ENCODE measurements around the gene CD19.
"Not testable (repeated sequence)": the region's sequence is repeated elsewhere in the genome, so short reads cannot be mapped to it uniquely, and the experiment has no call there.

CD19 gene

DNA sequence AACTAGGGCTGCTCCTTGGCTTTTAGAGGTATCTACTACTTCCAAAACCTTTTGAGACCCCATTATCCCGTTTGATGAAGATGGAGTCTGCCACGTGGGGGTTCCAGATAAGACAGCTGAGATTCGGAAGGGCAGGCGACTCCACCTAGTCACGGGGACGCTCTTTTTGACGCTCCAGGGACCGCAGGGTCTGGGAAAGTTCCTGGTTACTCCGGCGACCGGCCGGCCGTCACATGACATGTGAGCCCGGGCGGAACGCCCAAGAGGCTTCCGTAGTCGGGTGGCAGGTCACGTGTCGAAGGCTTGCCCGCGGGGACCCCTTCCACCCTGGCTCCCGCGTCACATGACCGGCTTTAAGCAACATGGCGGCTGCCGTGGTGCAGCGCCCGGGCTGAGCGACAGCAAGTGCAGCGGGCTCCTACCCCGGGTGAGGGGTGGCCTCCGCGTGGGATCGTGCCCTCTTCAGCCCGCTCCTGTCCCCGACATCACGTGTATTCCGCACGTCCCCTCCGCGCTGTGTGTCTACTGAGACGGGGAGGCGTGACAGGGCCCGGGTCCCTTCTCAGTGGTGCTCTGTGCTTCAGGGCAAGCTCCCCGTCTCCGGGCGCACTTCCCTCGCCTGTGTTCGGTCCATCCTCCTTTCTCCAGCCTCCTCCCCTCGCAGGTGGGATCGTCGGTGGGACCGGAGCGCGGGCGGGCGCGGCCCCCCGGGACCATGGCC is 42.8 kb downstream of the CD19 start, which contains the start of gene SPNS1:
TSS of gene SPNS1 (plus strand) at position 342 of the 721 bp plus-strand sequence. CDS start at position 716, 374 bp downstream.
- Histone ChIP-seq H3K36me3 (ENCODE audit: insufficient read depth, low read length) (peaks cover 9% of the 10 kb centered on the region), H3K9me3 (replicated peaks; ENCODE audit: low read length) (no peaks in the 10 kb centered on the region), H3K9ac (ENCODE audit: low read depth, low read length) (peak within 1 kb of the TSS; percentile 95), H3K27me3 (ENCODE audit: control insufficient read depth, insufficient read depth, low read length) (no peaks in the 10 kb centered on the region), H3K4me3 (ENCODE audit: low read length) (peak within 1 kb of the TSS; percentile 84), H3K4me1 (ENCODE audit: control insufficient read depth, insufficient read depth, low read length) (peaks cover 13% of the 10 kb centered on the region), H3K4me2 (ENCODE audit: low read length) (peak within 1 kb of the TSS; percentile 94)

DNA sequence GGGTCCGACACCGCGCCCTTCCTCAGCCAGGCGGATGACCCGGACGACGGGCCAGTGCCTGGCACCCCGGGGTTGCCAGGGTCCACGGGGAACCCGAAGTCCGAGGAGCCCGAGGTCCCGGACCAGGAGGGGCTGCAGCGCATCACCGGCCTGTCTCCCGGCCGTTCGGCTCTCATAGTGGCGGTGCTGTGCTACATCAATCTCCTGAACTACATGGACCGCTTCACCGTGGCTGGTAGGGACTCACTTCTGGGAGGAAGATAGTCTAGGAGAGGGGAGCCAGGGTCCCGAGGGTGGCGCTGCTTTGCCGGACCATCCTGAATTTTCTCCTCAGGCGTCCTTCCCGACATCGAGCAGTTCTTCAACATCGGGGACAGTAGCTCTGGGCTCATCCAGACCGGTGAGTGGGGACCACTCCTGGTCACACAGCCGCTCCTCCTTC is 43.4 kb downstream of the CD19 start:
- Histone ChIP-seq H3K27me3 (ENCODE audit: control insufficient read depth, insufficient read depth, low read length) (no peaks in the 10 kb centered on the region), H3K9ac (ENCODE audit: low read depth, low read length) (peak overlapping the region; percentile 95), H3K4me2 (ENCODE audit: low read length) (peak overlapping the region; percentile 94), H3K9me3 (replicated peaks; ENCODE audit: low read length) (no peaks in the 10 kb centered on the region), H3K4me1 (ENCODE audit: control insufficient read depth, insufficient read depth, low read length) (peaks cover 13% of the 10 kb centered on the region), H3K36me3 (ENCODE audit: insufficient read depth, low read length) (peaks cover 9% of the 10 kb centered on the region), H3K4me3 (ENCODE audit: low read length) (peak overlapping the region; percentile 84)

DNA sequence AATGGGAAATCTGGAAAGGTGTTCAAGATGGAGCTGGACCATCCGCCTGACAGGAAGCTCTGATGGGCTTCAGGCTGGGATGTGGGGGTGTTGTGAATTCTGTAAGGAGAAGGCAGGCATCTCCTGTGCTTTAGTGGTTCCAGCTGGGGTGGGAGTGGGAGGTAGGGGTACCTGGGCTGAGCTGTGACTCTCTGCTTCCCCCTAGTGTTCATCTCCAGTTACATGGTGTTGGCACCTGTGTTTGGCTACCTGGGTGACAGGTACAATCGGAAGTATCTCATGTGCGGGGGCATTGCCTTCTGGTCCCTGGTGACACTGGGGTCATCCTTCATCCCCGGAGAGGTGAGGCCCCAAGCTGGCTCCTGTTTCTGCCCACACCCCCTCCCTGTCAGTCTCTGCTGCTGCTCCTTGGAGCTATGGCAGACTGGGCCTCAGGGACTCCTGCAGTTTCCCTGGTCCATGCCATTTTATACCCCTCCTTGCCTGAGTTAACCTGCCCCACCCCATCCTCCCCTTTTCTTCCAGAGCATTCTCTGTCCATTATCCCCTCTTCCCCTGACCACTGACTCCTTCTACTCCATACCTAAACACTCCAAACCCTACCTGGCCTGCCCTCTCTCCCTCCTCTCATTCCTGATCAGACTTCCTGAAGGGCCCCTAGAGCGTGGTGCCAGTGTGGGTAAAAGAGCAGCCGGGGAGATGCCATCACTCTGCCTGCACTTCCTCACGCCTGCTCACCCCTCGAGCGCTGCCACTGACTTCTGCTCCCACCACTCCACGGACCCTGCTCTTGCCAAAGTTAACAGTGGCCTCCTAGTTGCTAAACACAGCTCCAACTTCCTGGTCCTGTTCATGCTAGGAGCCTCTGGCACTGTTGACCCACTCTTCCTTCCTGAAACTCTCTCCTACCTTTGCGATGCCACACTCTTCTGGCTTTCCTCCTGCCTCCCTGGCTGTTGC is 46.2 kb downstream of the CD19 start:
- Histone ChIP-seq H3K9me3 (replicated peaks; ENCODE audit: low read length) (peaks cover 4% of the 10 kb centered on the region), H3K9ac (ENCODE audit: low read depth, low read length) (no peak overlapping the region), H3K4me1 (ENCODE audit: control insufficient read depth, insufficient read depth, low read length) (peaks cover 13% of the 10 kb centered on the region), H3K4me3 (ENCODE audit: low read length) (no peak overlapping the region), H3K27me3 (ENCODE audit: control insufficient read depth, insufficient read depth, low read length) (no peaks in the 10 kb centered on the region), H3K36me3 (ENCODE audit: insufficient read depth, low read length) (peaks cover 33% of the 10 kb centered on the region), H3K4me2 (ENCODE audit: low read length) (no peak overlapping the region)

- H3K9ac ChIP-seq (ENCODE audit: low read depth, low read length); H3K9me3 ChIP-seq (replicated peaks; ENCODE audit: low read length); H3K4me2 ChIP-seq (ENCODE audit: low read length); H3K4me3 ChIP-seq (ENCODE audit: low read length); H3K27me3 ChIP-seq (ENCODE audit: control insufficient read depth, insufficient read depth, low read length): not testable (repeated sequence)
- peaks cover 48% of the 10 kb centered on the region for H3K36me3 ChIP-seq (ENCODE audit: insufficient read depth, low read length)
- peaks cover 13% of the 10 kb centered on the region for H3K4me1 ChIP-seq (ENCODE audit: control insufficient read depth, insufficient read depth, low read length)
These were observed 48.6 kb downstream of the CD19 start for GRCh38 chr16:28980330-28980729.

DNA sequence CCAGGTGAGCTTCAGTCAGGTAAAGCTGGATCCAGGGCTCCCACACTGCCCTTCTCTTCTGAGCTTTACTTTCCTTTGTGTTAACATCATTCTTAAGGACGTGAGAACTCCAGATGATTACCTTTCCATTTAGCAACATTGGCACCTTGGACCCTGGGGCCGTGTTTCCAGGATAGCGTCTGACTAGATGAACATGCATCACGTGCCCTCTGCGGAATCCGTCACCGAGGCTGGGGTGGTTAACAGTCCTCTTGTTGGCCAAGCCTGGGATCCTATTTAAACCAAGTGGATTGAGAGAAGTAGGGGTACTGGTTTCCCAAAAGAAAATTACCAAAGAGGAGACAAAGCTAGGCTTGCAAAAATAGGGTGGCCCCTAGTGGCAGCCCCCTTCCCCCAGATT is 49.2 kb downstream of the CD19 start:
- Histone ChIP-seq H3K36me3 (ENCODE audit: insufficient read depth, low read length) (peaks cover 54% of the 10 kb centered on the region), H3K9me3 (replicated peaks; ENCODE audit: low read length) (peaks cover 4% of the 10 kb centered on the region), H3K9ac (ENCODE audit: low read depth, low read length) (no peak overlapping the region), H3K4me1 (ENCODE audit: control insufficient read depth, insufficient read depth, low read length) (peaks cover 7% of the 10 kb centered on the region), H3K4me2 (ENCODE audit: low read length) (no peak overlapping the region), H3K27me3 (ENCODE audit: control insufficient read depth, insufficient read depth, low read length) (no peaks in the 10 kb centered on the region), H3K4me3 (ENCODE audit: low read length) (no peak overlapping the region)

- Histone ChIP-seq H3K4me2 (ENCODE audit: low read length) (no peak overlapping the region), H3K36me3 (ENCODE audit: insufficient read depth, low read length) (peaks cover 58% of the 10 kb centered on the region), H3K9me3 (replicated peaks; ENCODE audit: low read length) (peaks cover 4% of the 10 kb centered on the region), H3K4me3 (ENCODE audit: low read length) (no peak overlapping the region), H3K9ac (ENCODE audit: low read depth, low read length) (no peak overlapping the region), H3K27me3 (ENCODE audit: control insufficient read depth, insufficient read depth, low read length) (no peaks in the 10 kb centered on the region), H3K4me1 (ENCODE audit: control insufficient read depth, insufficient read depth, low read length) (peaks cover 1% of the 10 kb centered on the region)
These were observed 49.7 kb downstream of the CD19 start for GRCh38 chr16:28981517-28981916.

DNA sequence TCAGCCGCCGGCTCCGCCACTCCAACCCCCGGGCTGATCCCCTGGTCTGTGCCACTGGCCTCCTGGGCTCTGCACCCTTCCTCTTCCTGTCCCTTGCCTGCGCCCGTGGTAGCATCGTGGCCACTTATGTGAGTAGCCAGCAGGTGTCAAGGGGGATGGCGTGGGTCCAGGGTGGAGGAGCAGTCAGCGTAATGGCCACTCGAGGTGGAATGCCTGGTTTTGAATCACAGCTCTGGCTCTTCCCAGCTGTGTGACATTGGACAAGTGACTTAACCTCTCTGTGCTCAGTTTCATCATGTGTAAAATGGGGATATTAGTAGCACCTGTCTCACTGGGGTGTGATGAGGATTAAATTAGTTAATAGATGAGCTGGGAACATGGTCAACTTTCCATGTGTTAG is 50.6 kb downstream of the CD19 start:
- H3K36me3 ChIP-seq (ENCODE audit: insufficient read depth, low read length) = peaks cover 66% of the 10 kb centered on the region
- no peaks in the 10 kb centered on the region for H3K27me3 ChIP-seq (ENCODE audit: control insufficient read depth, insufficient read depth, low read length)
- no peak overlapping the region for H3K4me2 ChIP-seq (ENCODE audit: low read length)
- peaks cover 4% of the 10 kb centered on the region for H3K9me3 ChIP-seq (replicated peaks; ENCODE audit: low read length)
- H3K9ac ChIP-seq (ENCODE audit: low read depth, low read length) = no peak overlapping the region
- H3K4me1 ChIP-seq (ENCODE audit: control insufficient read depth, insufficient read depth, low read length) = no peaks in the 10 kb centered on the region
- H3K4me3 ChIP-seq (ENCODE audit: low read length) = no peak overlapping the region

DNA sequence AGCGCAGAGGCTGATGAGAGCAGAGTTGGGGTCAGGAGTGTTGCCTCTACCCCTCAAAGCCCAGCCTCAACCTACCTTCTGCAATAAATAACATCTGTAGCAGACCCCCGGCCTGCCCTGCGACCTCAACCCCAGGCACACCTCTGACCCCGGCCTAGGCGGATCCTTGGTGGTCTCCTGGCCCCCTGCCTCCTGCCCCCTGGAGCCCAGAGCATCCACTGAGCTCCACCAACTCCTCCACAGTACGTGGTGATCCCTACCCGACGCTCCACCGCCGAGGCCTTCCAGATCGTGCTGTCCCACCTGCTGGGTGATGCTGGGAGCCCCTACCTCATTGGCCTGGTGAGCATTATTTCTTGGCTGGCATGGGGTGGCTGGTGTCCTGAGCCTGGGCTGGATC is 51.2 kb downstream of the CD19 start:
- H3K27me3 ChIP-seq (ENCODE audit: control insufficient read depth, insufficient read depth, low read length) = no peaks in the 10 kb centered on the region
- peaks cover 70% of the 10 kb centered on the region for H3K36me3 ChIP-seq (ENCODE audit: insufficient read depth, low read length)
- H3K4me3 ChIP-seq (ENCODE audit: low read length) = no peak overlapping the region
- no peak overlapping the region for H3K4me2 ChIP-seq (ENCODE audit: low read length)
- H3K9ac ChIP-seq (ENCODE audit: low read depth, low read length) = no peak overlapping the region
- H3K4me1 ChIP-seq (ENCODE audit: control insufficient read depth, insufficient read depth, low read length) = no peaks in the 10 kb centered on the region
- H3K9me3 ChIP-seq (replicated peaks; ENCODE audit: low read length) = peaks cover 4% of the 10 kb centered on the region

DNA sequence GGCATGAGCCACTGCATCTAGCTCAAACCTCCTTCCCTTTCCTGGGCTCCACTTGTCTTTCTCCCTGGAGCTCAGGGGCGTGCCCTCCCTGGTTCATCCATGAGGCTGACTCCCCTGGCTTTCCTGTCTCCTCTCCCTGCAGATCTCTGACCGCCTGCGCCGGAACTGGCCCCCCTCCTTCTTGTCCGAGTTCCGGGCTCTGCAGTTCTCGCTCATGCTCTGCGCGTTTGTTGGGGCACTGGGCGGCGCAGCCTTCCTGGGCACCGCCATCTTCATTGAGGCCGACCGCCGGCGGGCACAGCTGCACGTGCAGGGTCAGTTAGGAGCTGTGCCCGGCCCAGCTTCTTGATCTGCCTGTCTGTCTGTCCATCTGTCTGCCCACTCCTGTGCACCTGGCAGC is 51.9 kb downstream of the CD19 start:
- Histone ChIP-seq H3K36me3 (ENCODE audit: insufficient read depth, low read length) (peaks cover 73% of the 10 kb centered on the region), H3K4me3 (ENCODE audit: low read length) (no peak overlapping the region), H3K4me1 (ENCODE audit: control insufficient read depth, insufficient read depth, low read length) (no peaks in the 10 kb centered on the region), H3K9me3 (replicated peaks; ENCODE audit: low read length) (peaks cover 4% of the 10 kb centered on the region), H3K27me3 (ENCODE audit: control insufficient read depth, insufficient read depth, low read length) (no peaks in the 10 kb centered on the region), H3K4me2 (ENCODE audit: low read length) (no peak overlapping the region), H3K9ac (ENCODE audit: low read depth, low read length) (no peak overlapping the region)

DNA sequence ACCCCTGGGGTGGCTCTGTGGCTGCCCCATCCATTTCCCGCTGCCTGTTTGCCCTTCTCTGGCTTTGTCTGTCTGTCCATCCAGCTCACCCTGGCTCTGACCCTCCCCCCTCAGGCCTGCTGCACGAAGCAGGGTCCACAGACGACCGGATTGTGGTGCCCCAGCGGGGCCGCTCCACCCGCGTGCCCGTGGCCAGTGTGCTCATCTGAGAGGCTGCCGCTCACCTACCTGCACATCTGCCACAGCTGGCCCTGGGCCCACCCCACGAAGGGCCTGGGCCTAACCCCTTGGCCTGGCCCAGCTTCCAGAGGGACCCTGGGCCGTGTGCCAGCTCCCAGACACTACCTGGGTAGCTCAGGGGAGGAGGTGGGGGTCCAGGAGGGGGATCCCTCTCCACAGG is 52.3 kb downstream of the CD19 start:
- Histone ChIP-seq H3K36me3 (ENCODE audit: insufficient read depth, low read length) (peaks cover 69% of the 10 kb centered on the region), H3K4me3 (ENCODE audit: low read length) (no peak overlapping the region), H3K9me3 (replicated peaks; ENCODE audit: low read length) (peaks cover 4% of the 10 kb centered on the region), H3K27me3 (ENCODE audit: control insufficient read depth, insufficient read depth, low read length) (no peaks in the 10 kb centered on the region), H3K4me1 (ENCODE audit: control insufficient read depth, insufficient read depth, low read length) (no peaks in the 10 kb centered on the region), H3K4me2 (ENCODE audit: low read length) (no peak overlapping the region), H3K9ac (ENCODE audit: low read depth, low read length) (no peak overlapping the region)

DNA sequence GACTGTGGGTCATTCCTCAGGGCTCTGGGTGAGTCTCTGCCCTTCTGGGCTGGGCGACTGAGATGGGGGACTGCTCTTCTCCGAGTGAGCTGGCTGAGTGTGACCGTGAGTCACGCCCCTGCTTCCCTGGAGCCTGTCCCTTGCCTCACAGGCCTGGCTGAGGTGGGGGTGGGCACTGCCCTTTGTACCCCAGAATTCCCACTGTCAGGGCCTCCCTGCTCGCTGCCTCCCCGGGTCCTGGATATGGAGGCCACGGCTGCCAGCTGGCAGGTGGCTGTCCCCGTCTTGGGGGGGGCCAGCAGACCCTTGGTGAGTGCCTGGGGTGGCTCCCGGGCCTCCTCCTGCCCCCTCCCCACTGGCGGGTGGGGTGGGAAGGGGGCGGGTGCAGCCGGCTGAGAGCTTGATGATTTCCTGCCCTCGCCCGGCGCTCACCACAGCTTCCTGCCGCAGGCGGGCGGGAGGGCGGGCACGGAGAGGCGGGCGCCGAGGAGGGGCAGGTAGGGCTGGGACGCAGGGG is 52.9 kb downstream of the CD19 start, which contains the start of gene LAT:
TSS of gene LAT (plus strand) at position 434 of the 517 bp plus-strand sequence. CDS start 366 bp downstream, outside the sequence.
- peaks cover 4% of the 10 kb centered on the region for H3K9me3 ChIP-seq (replicated peaks; ENCODE audit: low read length)
- H3K9ac ChIP-seq (ENCODE audit: low read depth, low read length) = no peak within 1 kb of the TSS
- H3K4me1 ChIP-seq (ENCODE audit: control insufficient read depth, insufficient read depth, low read length) = no peaks in the 10 kb centered on the region
- H3K27me3 ChIP-seq (ENCODE audit: control insufficient read depth, insufficient read depth, low read length) = no peaks in the 10 kb centered on the region
- no peak within 1 kb of the TSS for H3K4me3 ChIP-seq (ENCODE audit: low read length)
- H3K4me2 ChIP-seq (ENCODE audit: low read length) = no peak within 1 kb of the TSS
- H3K36me3 ChIP-seq (ENCODE audit: insufficient read depth, low read length) = peaks cover 64% of the 10 kb centered on the region

All from skeletal muscle satellite cell (primary cell).